Measurements from ENCODE around the gene LCE3A. TPM values are rescaled to one million over a fixed set of nuclear protein-coding genes. Genes with fewer than 3 reads are reported as not detected.

The LCE3A gene
- total RNA-seq, 2 experiments from 2014 or later: not detected

Other genes with a start within 250 kb of the LCE3A start
- gene CRNN, start 208.8 kb downstream of the LCE3A start, total RNA-seq: not detected
- gene LCE5A, start 112.3 kb downstream of the LCE3A start, total RNA-seq: not detected
- gene CRCT1, start 108.6 kb downstream of the LCE3A start, total RNA-seq: not detected
- gene LCE3E, start 56.3 kb downstream of the LCE3A start, total RNA-seq: not detected
- gene LCE3D, start 42.6 kb downstream of the LCE3A start, total RNA-seq: not detected
- gene LCE3C, start 22.9 kb downstream of the LCE3A start, total RNA-seq: not detected
- not detected for gene LCE3B, start 9.3 kb downstream of the LCE3A start, total RNA-seq
- gene LCE2D, start 40.3 kb upstream of the LCE3A start, total RNA-seq: not detected
- not detected for gene LCE2C, start 52.2 kb upstream of the LCE3A start, total RNA-seq
- gene LCE2B, start 63.0 kb upstream of the LCE3A start, total RNA-seq: not detected
- not detected for gene LCE2A, start 75.2 kb upstream of the LCE3A start, total RNA-seq
- gene LCE4A, start 85.1 kb upstream of the LCE3A start, total RNA-seq: not detected
- not detected for gene KPRP, start 134.9 kb upstream of the LCE3A start, total RNA-seq
- not detected for gene LCE1F, start 152.0 kb upstream of the LCE3A start, total RNA-seq
- not detected for gene LCE1E, start 163.2 kb upstream of the LCE3A start, total RNA-seq
- not detected for gene LCE1D, start 173.6 kb upstream of the LCE3A start, total RNA-seq
- gene LCE1C, start 183.5 kb upstream of the LCE3A start, total RNA-seq: not detected
- not detected for gene LCE1B, start 188.9 kb upstream of the LCE3A start, total RNA-seq
- gene LCE1A, start 204.4 kb upstream of the LCE3A start, total RNA-seq: not detected
- gene LCE6A, start 219.8 kb upstream of the LCE3A start, total RNA-seq: not detected
- not detected for gene LCE7A, start 236.9 kb upstream of the LCE3A start, total RNA-seq

All from activated naive CD4-positive, alpha-beta T cell treated with anti-CD3 and anti-CD28 coated beads for 36 hours (primary cell).